NCI-H2196 treated with DMSO at 0.1 percent for 48 hours (cell line): ENCODE data around the gene SLC5A2.

Experiments used
- DNase-seq: peaks from one replicate; lab custom pipeline; 2025; ENCODE audit not compliant: unreplicated experiment; lab: John Stamatoyannopoulos, UW

SLC5A2 gene

GRCh38 chr16:31459687-31460581 lies 23.0 kb upstream of the SLC5A2 start:
- DNase-seq: peak; percentile 98

GRCh38 chr16:31460582-31461002 lies 22.3 kb upstream of the SLC5A2 start:
- no peak for DNase-seq

GRCh38 chr16:31461201-31461920 lies 21.6 kb upstream of the SLC5A2 start:
- DNase-seq: no peak

GRCh38 chr16:31461921-31462804 lies 20.8 kb upstream of the SLC5A2 start:
- DNase-seq: no peak

GRCh38 chr16:31464348-31464769 lies 18.6 kb upstream of the SLC5A2 start:
- DNase-seq: no peak

GRCh38 chr16:31464781-31465260 lies 18.1 kb upstream of the SLC5A2 start:
- no peak for DNase-seq

- DNase-seq: no peak
Observed at GRCh38 chr16:31465788-31466370, 17.0 kb upstream of the SLC5A2 start.

- DNase-seq: no peak
Observed at GRCh38 chr16:31466381-31466841, 16.5 kb upstream of the SLC5A2 start.

GRCh38 chr16:31467151-31467773 lies 15.7 kb upstream of the SLC5A2 start:
- DNase-seq: no peak

- no peak for DNase-seq
Observed at GRCh38 chr16:31467858-31468257, 15.1 kb upstream of the SLC5A2 start.

- no peak for DNase-seq
Observed at GRCh38 chr16:31470615-31471014, 12.3 kb upstream of the SLC5A2 start.

GRCh38 chr16:31471241-31471874 lies 11.6 kb upstream of the SLC5A2 start:
- no peak for DNase-seq

- DNase-seq: no peak
Observed at GRCh38 chr16:31471875-31472708, 10.8 kb upstream of the SLC5A2 start, which contains the start of gene TGFB1I1. TSS of gene TGFB1I1 (plus strand) at chr16:31472152. CDS start at chr16:31472189, 37 bp downstream.

GRCh38 chr16:31472709-31473203 lies 10.2 kb upstream of the SLC5A2 start:
- DNase-seq: peak; percentile 94

GRCh38 chr16:31473264-31473984 lies 9.5 kb upstream of the SLC5A2 start:
- no peak for DNase-seq

GRCh38 chr16:31474173-31474714 lies 8.7 kb upstream of the SLC5A2 start:
- no peak for DNase-seq
